Chondrocyte (in vitro differentiated cells): ENCODE data around the gene CGN. TPM values are rescaled to one million over a fixed set of nuclear protein-coding genes. Genes with fewer than 3 reads are reported as not detected.
"Not testable (repeated sequence)": the region's sequence is repeated elsewhere in the genome, so short reads cannot be mapped to it uniquely, and the experiment has no call there.

Experiments
- DNase-seq: peaks from one replicate; pipeline ENCODE4 v3.0.0; 2021; ENCODE audit warnings: mixed read lengths, low spot score
- H3K27ac Mint-ChIP-seq: one replicate; pipeline ENCODE4 v1.8.0; 2021; ENCODE audit warnings: mild to moderate bottlenecking, moderate library complexity, mixed read lengths; ENCODE audit not compliant: unreplicated experiment
- H3K27me3 Mint-ChIP-seq: 2 replicates; pipeline ENCODE4 v1.8.0; 2021; ENCODE audit warnings: low read depth, mixed read lengths
- H3K36me3 Mint-ChIP-seq: 2 replicates; pipeline ENCODE4 v1.8.0; 2021; ENCODE audit warnings: low read depth, mixed read lengths
- H3K4me1 Mint-ChIP-seq: 2 replicates; pipeline ENCODE4 v1.8.0; 2021; ENCODE audit warnings: low read depth, mild to moderate bottlenecking, mixed read lengths
- H3K4me3 Mint-ChIP-seq: one replicate; pipeline ENCODE4 v1.8.0; 2021; ENCODE audit warnings: mild to moderate bottlenecking, moderate library complexity, mixed read lengths; ENCODE audit not compliant: unreplicated experiment
- H3K9me3 Mint-ChIP-seq: 2 replicates; pipeline ENCODE4 v1.8.0; 2021; ENCODE audit warnings: low read depth, mixed read lengths
- total RNA-seq: library from RNA; stranded (reverse); gene quantifications from 3 replicates; pipeline ENCODE4 v1.2.1, GENCODE V29; 2021
- TF ChIP-seq, protein P1 (sequence below): fragments of 200-600 bp; sonication (generic); IDR thresholded peaks from 2 replicates; pipeline ENCODE4 v1.5.0; 2021; ENCODE audit warnings: antibody characterized with exemption, mild to moderate bottlenecking, moderate library complexity

Gene CGN
- total RNA-seq, 1 donor from 2014 or later = 1.0 TPM

DNA sequence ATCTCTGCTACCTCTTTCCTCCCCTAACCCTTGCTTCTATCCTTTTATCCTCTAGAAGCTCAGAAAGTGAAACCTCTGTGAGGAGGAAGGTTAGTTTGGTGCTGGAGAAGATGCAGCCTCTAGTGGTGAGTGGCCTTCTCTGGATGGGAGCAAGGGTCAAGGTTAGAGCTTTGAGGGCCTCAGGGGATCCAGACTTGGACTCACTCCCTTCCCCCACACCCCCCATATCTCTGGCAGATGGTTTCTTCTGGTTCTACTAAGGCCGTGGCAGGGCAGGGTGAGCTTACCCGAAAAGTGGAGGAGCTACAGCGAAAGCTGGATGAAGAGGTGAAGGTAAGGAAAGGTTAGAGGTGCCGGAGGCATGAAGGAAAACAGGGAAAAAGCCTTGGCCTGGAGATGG is 9.2 kb downstream of the CGN start:
- Mint-ChIP-seq H3K36me3 (no peaks in the 10 kb centered on the region), H3K4me1 (peaks cover 5% of the 10 kb centered on the region), H3K27me3 (no peaks in the 10 kb centered on the region), H3K27ac (no peak overlapping the region), H3K4me3 (no peak overlapping the region), H3K9me3 (no peaks in the 10 kb centered on the region)
- no peak for DNase-seq
- TF ChIP-seq, protein P1, sequence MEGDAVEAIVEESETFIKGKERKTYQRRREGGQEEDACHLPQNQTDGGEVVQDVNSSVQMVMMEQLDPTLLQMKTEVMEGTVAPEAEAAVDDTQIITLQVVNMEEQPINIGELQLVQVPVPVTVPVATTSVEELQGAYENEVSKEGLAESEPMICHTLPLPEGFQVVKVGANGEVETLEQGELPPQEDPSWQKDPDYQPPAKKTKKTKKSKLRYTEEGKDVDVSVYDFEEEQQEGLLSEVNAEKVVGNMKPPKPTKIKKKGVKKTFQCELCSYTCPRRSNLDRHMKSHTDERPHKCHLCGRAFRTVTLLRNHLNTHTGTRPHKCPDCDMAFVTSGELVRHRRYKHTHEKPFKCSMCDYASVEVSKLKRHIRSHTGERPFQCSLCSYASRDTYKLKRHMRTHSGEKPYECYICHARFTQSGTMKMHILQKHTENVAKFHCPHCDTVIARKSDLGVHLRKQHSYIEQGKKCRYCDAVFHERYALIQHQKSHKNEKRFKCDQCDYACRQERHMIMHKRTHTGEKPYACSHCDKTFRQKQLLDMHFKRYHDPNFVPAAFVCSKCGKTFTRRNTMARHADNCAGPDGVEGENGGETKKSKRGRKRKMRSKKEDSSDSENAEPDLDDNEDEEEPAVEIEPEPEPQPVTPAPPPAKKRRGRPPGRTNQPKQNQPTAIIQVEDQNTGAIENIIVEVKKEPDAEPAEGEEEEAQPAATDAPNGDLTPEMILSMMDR = no peak

- H3K9me3 Mint-ChIP-seq, H3K27me3 Mint-ChIP-seq, H3K4me3 Mint-ChIP-seq, H3K36me3 Mint-ChIP-seq, DNase-seq, H3K4me1 Mint-ChIP-seq, H3K27ac Mint-ChIP-seq: not testable (repeated sequence)
Observed at GRCh38 chr1:151522427-151522826, 11.2 kb downstream of the CGN start.

GRCh38 chr1:151523326-151523725 is 12.1 kb downstream of the CGN start:
- no peak overlapping the region for H3K4me3 Mint-ChIP-seq

GRCh38 chr1:151524736-151525135 is 13.5 kb downstream of the CGN start:
- no peaks in the 10 kb centered on the region for H3K4me1 Mint-ChIP-seq
- no peaks in the 10 kb centered on the region for H3K36me3 Mint-ChIP-seq
- H3K27ac Mint-ChIP-seq = no peak overlapping the region
- no peaks in the 10 kb centered on the region for H3K9me3 Mint-ChIP-seq
- no peaks in the 10 kb centered on the region for H3K27me3 Mint-ChIP-seq
- H3K4me3 Mint-ChIP-seq = no peak overlapping the region
- TF ChIP-seq, protein P1 = no peak
- no peak for DNase-seq

More at GRCh38 chr1:151523326-151523725, 12.1 kb downstream of the CGN start:
- Mint-ChIP-seq H3K36me3 (no peaks in the 10 kb centered on the region), H3K4me1 (no peaks in the 10 kb centered on the region), H3K9me3 (no peaks in the 10 kb centered on the region), H3K27me3 (no peaks in the 10 kb centered on the region), H3K27ac (no peak overlapping the region)
- DNase-seq = no peak
- TF ChIP-seq, protein P1 = no peak

- Mint-ChIP-seq H3K27me3 (no peaks in the 10 kb centered on the region), H3K36me3 (no peaks in the 10 kb centered on the region), H3K27ac (no peak overlapping the region), H3K4me3 (no peak overlapping the region), H3K9me3 (no peaks in the 10 kb centered on the region), H3K4me1 (no peaks in the 10 kb centered on the region)
- DNase-seq = no peak
- TF ChIP-seq, protein P1 = no peak
Observed at GRCh38 chr1:151526735-151527525, 15.7 kb downstream of the CGN start.

- Mint-ChIP-seq H3K4me1 (no peaks in the 10 kb centered on the region), H3K27ac (no peak overlapping the region), H3K27me3 (no peaks in the 10 kb centered on the region), H3K9me3 (no peaks in the 10 kb centered on the region), H3K4me3 (no peak overlapping the region), H3K36me3 (no peaks in the 10 kb centered on the region)
- DNase-seq = no peak
- TF ChIP-seq, protein P1 = no peak
Observed at GRCh38 chr1:151529211-151529702, 18.1 kb downstream of the CGN start.
